Measurements from ENCODE around the gene TULP1. TPM values are rescaled to one million over a fixed set of nuclear protein-coding genes. Genes with fewer than 3 reads are reported as not detected.
A peak's percentile ranks its signal among the peaks of the same experiment; 100 is the strongest.

TULP1 gene
- total and polyA plus RNA-seq, 2 of the 4 experiments (the other 2 are of a cell fraction) = not detected

- Histone ChIP-seq H3K56ac (ENCODE audit: extremely low read depth, insufficient read depth, low read length) (peak overlapping the region; percentile 11; the same call in 1 of the 2 replicates), H2AFZ (replicated peaks; ENCODE audit: low read length, poor library complexity) (peak overlapping the region; percentile 15), H4K20me1 (ENCODE audit: insufficient read depth, low read length) (peaks cover 40% of the 10 kb centered on the region), H3K9me3 (ENCODE audit: control insufficient read depth, insufficient read depth, low read length) (no peaks in the 10 kb centered on the region), H3K79me1 (ENCODE audit: low read depth in 1 of 2, low read length in 2 of 2) (peaks cover 29 to 91% of the 10 kb centered on the region in 2 experiments), H2BK120ac (ENCODE audit: low read depth, low read length) (peak overlapping the region; percentile 96; the same call in 1 of the 2 replicates), H3K27ac (ENCODE audit: insufficient read depth, low read length) (peak overlapping the region; percentile 79), H3K18ac (ENCODE audit: low read depth, low read length) (peak overlapping the region; percentile 27; the same call in 1 of the 2 replicates), H4K5ac (ENCODE audit: low read depth, low read length) (peak overlapping the region; percentile 1; the same call in 1 of the 2 replicates), H2BK5ac (ENCODE audit: low read depth, low read length, poor library complexity, severe bottlenecking) (no peak overlapping the region), H2AK5ac (ENCODE audit: low read depth, low read length) (peak overlapping the region; percentile 98), H2BK15ac (ENCODE audit: low read depth, low read length) (peak overlapping the region; percentile 5; the same call in 1 of the 3 replicates), H3K4me3 (ENCODE audit: insufficient read depth, low read depth, low read length) (no peak overlapping the region), H3K4ac (ENCODE audit: low read depth, low read length) (peak overlapping the region; percentile 97), H3K9ac (ENCODE audit: low read depth, low read length) (peak overlapping the region; percentile 8), H2BK20ac (ENCODE audit: low read depth, low read length) (peak overlapping the region; percentile 13; the same call in 1 of the 2 replicates), H3K27me3 (ENCODE audit: control insufficient read depth, insufficient read depth, low read length) (no peaks in the 10 kb centered on the region), H3K4me1 (ENCODE audit: control insufficient read depth, insufficient read depth, low read length) (peaks cover 64% of the 10 kb centered on the region), H3K14ac (replicated peaks; ENCODE audit: low read depth, low read length) (peak overlapping the region; percentile 97), H3K4me2 (ENCODE audit: low read depth, low read length) (peak overlapping the region; percentile 10; the same call in 1 of the 2 replicates), H4K91ac (ENCODE audit: insufficient read depth, low read depth, low read length) (peak overlapping the region; percentile 89), H2AK9ac (replicated peaks; ENCODE audit: low read depth, low read length, poor library complexity) (peak overlapping the region; percentile 86), H3K23ac (ENCODE audit: low read depth, low read length) (peak overlapping the region; percentile 94; the same call in 1 of the 2 replicates), H4K8ac (ENCODE audit: low read depth in 2 of 2, low read length in 2 of 2) (peak overlapping the region; percentile 64 to 89; a peak in 2 of 4 replicates), H3K9me1 (ENCODE audit: insufficient read depth, low read length) (peaks cover 32% of the 10 kb centered on the region), H3K36me3 (ENCODE audit: control insufficient read depth, insufficient read depth, low read length) (0 out of 2 replicates have a peak, but pooled peaks cover 5% of the 10 kb centered on the region)
- ChIA-PET POLR2A (ENCODE audit: unreplicated experiment) (interaction anchor here (0.6 kb wide), 2 partner anchors 19 to 556 kb away, joined by 4 to 10 read pairs; no protein-coding TSS in a partner anchor), CTCF (no interaction called here)
- intact Hi-C loops (cut with micrococcal nuclease) = no loop called here
- DNase-seq (no peak), ATAC-seq (ENCODE audit: low read depth) (no peak)
- in situ Hi-C loops (cut with MboI; ENCODE audit: low sequenced_read_pairs) = no loop called here
- WGBS, 2 experiments (ENCODE audit: extremely low coverage in 2 of 2, insufficient read length in 1 of 2) = no CpG with 5 or more reads among the region's 5 CpGs
- dilution Hi-C loops (cut with HindIII; ENCODE audit: low sequenced_read_pairs, unreplicated experiment) = no loop called here
- TF ChIP-seq RCOR1 (IDR thresholded peaks at IDR 0.05; ENCODE audit: insufficient replicate concordance, low read length) (no peak), CEBPB (IDR thresholded peaks at IDR 0.05; ENCODE audit: low read depth, low read length) (no peak)
- no TSS peak for BruUV-seq (replicated peaks)
These were observed 21.0 kb downstream of the TULP1 start for GRCh38 chr6:35491558-35492257.

Measured in IMR-90 (cell line).